Uterine smooth muscle cell (primary cell): Measurements from ENCODE around the gene ARIH1. TPM values are rescaled to one million over a fixed set of nuclear protein-coding genes. Genes with fewer than 3 reads are reported as not detected.

Source experiments
- total RNA-seq: library from RNA; depleted of rRNA; stranded (reverse); fragments of >200 nt; gene quantifications from 2 replicates; pipeline ENCODE4 v1.2.3, GENCODE V29; 2014

ARIH1 gene
- 27.3 and 36.9 TPM in 2 replicates for total RNA-seq

DNA sequence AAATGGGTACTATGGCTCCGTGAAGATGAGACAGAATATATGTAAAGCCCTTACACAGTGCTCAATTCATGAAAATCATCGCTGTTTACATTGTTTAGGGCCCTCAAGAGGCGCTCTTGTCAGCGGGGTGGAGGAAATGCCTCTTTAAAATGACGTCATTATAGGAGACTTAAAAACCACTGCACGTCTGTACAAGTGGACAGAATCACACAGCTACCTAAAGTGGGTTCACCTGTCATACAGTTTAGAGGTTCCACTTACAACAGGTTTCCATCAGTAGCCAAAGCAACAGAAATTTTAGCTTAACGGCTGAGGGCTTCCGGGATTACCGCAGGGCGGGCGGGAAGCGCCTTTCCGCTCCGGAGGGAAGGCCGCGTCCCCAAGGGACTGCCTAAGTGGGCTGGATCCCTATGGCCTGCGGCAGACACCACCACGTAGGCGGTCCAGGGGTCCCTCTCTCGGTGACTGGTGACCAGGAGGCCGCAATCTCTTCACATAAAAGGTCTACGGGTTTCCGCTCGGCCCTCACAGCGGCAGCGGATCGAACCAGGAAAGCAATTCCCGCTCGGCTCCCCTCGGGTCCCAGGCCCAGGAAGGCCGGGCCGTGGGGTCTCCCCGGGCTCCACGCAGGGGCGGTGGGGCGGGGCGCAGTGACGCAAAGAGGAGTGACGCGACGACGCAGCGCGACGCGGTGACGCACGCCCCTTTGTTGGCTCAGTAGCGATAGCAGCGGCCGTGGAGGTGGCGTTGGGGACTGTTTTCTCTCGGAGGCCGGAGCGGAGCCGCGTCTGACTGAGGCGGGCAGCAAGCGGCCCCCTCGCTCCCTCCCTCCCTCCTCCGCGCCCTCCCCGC, at the start of gene ARIH1:
Gene ARIH1, plus strand, starts transcription at position 717 of the 852 bp plus-strand sequence. CDS start 310 bp downstream, outside the sequence.

Other genes starting within 250 kb of the ARIH1 start
- 1,950 and 2,315 TPM in 2 replicates for gene PKM, start 243.1 kb upstream of the ARIH1 start, total RNA-seq
- 16.3 and 17.4 TPM in 2 replicates for gene PARP6, start 201.8 kb upstream of the ARIH1 start, total RNA-seq
- gene CELF6, start 154.2 kb upstream of the ARIH1 start, total RNA-seq: 0.11 and 0.37 TPM in 2 replicates
- gene HEXA, start 98.3 kb upstream of the ARIH1 start, total RNA-seq: 50.6 and 89.2 TPM in 2 replicates
- not detected in 2 replicates for gene TMEM202, start 76.0 kb upstream of the ARIH1 start, total RNA-seq
- not detected in 2 replicates for gene GOLGA6B, start 180.4 kb downstream of the ARIH1 start, total RNA-seq
- not detected in 2 replicates for gene HIGD2B, start 211.9 kb downstream of the ARIH1 start, total RNA-seq
- 21.4 and 23.8 TPM in 2 replicates for gene BBS4, start 211.9 kb downstream of the ARIH1 start, total RNA-seq